SH-SY5Y (cell line): ENCODE data around the gene NAT9.

Source experiments
- GATA2 ChIP-seq: IDR thresholded peaks from 2 replicates; pipeline ENCODE4 v1.6.1; 2011; ENCODE audit warnings: mild to moderate bottlenecking, low read depth, low read length
- GATA3 ChIP-seq: IDR thresholded peaks from 2 replicates; pipeline ENCODE4 v1.6.1; 2011; ENCODE audit warnings: low read depth, mild to moderate bottlenecking, low read length, moderate library complexity

DNA sequence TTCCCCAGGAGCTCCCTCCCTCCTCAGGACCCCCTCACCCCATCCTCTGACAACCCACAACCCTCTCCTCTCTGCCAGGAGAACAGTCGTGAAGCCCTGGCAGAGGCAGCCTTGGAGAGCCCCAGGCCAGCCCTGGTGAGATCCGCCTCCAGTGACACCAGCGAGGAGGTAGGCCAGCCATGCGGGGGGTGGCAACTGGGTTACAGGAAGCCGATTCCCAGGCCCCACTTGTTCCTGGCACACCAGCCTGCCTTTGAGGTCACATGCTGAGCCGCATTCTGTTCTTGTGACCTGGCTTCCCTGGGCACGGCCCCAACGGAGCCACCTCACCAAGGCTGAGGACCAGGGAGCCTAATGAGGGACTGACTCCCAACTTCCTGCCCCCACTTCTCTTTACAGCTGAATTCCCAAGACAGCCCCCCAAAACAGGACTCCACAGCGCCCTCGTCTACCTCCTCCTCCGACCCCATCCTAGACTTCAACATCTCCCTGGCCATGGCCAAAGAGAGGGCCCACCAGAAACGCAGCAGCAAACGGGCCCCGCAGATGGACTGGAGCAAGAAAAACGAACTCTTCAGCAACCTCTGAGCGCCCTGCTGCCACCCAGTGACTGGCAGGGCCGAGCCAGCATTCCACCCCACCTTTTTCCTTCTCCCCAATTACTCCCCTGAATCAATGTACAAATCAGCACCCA lies 7.9 kb downstream of the NAT9 start:
- TF ChIP-seq GATA3 (no peak), GATA2 (no peak)
